Stimulated activated naive CD8-positive, alpha-beta T cell treated with anti-CD3 and anti-CD28 coated beads, Interleukin-15, Interleukin-2, amounts not matched to agents 100 ng/mL and 50 ng/mL, for 24 hours (primary cell): Measurements from ENCODE around the gene CCDC88B.
A peak's percentile ranks its signal among the peaks of the same experiment; 100 is the strongest.

Source experiments
- H3K27ac Mint-ChIP-seq: one replicate; pipeline ENCODE4 v1.8.0; 2021; ENCODE audit warnings: mild to moderate bottlenecking, mixed read lengths
- H3K27me3 Mint-ChIP-seq: one replicate; pipeline ENCODE4 v1.8.0; 2021; ENCODE audit warnings: mixed read lengths
- H3K36me3 Mint-ChIP-seq: one replicate; pipeline ENCODE4 v1.8.0; 2021; ENCODE audit warnings: low read depth, mixed read lengths
- H3K4me1 Mint-ChIP-seq: one replicate; pipeline ENCODE4 v1.8.0; 2021; ENCODE audit warnings: low read depth, mixed read lengths
- H3K4me3 Mint-ChIP-seq: one replicate; pipeline ENCODE4 v1.8.0; 2021; ENCODE audit warnings: mild to moderate bottlenecking, mixed read lengths
- H3K9me3 Mint-ChIP-seq: one replicate; pipeline ENCODE4 v1.8.0; 2021; ENCODE audit warnings: mixed read lengths

Gene CCDC88B

DNA sequence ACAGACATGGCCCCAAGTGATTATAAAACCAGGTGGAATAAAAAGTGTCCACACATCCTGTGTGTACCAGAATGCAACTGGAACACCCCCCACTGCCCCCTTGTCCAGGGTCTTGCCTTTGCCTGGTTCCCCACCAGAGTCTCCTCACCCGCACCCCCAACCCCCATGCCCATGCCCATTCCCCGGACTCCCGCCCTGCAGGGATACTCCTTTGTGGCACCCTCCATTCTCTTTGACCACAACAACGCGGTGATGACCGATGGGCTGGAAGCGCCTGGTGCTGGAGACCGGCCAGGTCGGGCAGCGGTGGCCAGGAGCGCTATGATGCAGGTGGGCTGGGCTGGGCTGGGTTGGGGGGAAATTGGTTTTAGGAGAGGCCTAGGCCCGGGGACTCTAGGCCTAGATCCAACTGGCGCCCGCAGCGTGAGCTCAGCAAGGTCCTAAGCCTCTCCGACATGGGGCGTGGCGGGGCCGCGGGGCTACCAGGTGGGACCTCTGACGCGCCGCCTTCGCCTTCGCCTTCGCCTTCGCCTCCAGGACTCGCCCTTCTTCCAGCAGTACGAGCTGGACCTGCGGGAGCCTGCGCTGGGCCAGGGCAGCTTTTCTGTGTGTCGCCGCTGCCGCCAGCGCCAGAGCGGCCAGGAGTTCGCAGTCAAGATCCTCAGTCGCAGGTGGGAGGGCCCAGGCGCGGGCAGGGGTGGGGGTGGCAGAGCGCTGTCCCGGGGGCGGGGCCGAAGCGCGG, 28.1 kb downstream of the CCDC88B start:
- Mint-ChIP-seq H3K27ac (no peak overlapping the region), H3K27me3 (no peaks in the 10 kb centered on the region), H3K4me1 (no peaks in the 10 kb centered on the region), H3K4me3 (no peak overlapping the region), H3K9me3 (no peaks in the 10 kb centered on the region), H3K36me3 (peaks cover 43% of the 10 kb centered on the region)

DNA sequence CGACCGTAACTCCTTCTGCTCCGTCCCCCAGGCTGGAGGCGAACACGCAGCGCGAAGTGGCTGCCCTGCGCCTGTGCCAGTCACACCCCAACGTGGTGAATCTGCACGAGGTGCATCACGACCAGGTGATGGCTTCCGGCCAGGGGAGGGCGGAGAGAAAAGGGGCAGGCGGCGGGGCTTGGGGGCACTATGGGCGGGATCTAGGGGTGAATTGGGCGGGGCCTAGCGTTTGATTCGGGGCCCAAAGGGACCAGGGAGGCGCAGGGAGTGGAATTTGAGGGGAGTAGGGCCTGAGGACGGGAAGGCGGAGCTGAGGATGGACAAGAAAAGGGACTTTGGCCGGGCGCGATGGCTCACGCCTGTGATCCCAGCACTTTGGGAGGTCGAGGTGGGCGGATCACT, 28.7 kb downstream of the CCDC88B start:
- Mint-ChIP-seq H3K4me1 (no peaks in the 10 kb centered on the region), H3K4me3 (no peak overlapping the region), H3K9me3 (no peaks in the 10 kb centered on the region), H3K36me3 (peaks cover 37% of the 10 kb centered on the region), H3K27ac (no peak overlapping the region), H3K27me3 (no peaks in the 10 kb centered on the region)

DNA sequence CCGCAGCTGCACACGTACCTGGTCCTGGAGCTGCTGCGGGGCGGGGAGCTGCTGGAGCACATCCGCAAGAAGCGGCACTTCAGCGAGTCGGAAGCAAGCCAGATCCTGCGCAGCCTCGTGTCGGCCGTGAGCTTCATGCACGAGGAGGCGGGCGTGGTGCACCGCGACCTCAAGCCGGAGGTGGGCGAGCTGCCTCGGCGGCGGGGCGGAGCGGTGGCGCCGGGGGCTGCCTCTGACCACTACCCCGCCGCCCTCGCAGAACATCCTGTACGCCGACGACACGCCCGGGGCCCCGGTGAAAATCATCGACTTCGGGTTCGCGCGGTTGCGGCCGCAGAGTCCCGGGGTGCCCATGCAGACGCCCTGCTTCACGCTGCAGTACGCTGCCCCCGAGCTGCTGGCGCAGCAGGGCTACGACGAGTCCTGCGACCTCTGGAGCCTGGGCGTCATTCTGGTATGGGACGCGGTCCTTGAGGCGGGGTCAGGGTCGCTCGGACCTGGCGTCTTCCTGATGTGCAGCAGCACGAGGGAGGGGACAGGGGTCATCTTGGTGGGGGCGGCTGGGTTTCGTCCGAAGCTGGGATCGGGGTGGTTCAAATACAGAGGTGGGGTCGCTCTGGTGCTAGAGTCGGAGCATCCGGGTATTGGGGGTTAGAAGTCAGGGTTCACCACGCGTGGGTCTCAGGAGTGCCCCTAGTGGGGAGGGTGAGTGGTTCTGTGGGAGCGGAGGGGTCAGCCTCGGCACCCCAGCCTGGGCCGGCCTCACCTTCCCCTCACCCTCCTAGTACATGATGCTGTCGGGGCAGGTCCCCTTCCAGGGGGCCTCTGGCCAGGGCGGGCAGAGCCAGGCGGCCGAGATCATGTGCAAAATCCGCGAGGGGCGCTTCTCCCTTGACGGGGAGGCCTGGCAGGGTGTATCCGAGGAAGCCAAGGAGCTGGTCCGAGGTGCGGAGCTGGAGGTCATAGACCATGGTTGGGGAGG, 29.7 kb downstream of the CCDC88B start:
- no peaks in the 10 kb centered on the region for H3K9me3 Mint-ChIP-seq
- no peak overlapping the region for H3K4me3 Mint-ChIP-seq
- H3K27ac Mint-ChIP-seq: no peak overlapping the region
- peaks cover 31% of the 10 kb centered on the region for H3K36me3 Mint-ChIP-seq
- H3K27me3 Mint-ChIP-seq: no peaks in the 10 kb centered on the region
- no peaks in the 10 kb centered on the region for H3K4me1 Mint-ChIP-seq

DNA sequence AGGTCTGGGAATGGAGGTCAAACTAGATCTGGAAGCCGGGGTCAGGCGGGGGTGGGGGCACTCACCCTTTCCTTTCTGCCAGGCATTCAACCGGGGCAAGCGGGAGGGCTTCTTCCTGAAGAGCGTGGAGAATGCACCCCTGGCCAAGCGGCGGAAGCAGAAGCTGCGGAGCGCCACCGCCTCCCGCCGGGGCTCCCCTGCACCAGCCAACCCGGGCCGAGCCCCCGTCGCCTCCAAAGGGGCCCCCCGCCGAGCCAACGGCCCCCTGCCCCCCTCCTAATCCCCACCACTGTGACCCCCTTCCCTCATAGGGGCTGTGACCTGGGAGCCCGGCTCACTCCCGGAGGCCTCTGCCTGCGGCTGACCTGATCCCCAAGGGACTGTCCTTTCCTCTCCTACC, 31.2 kb downstream of the CCDC88B start:
- Mint-ChIP-seq H3K27me3 (no peaks in the 10 kb centered on the region), H3K4me3 (no peak overlapping the region), H3K27ac (no peak overlapping the region), H3K36me3 (peaks cover 23% of the 10 kb centered on the region), H3K9me3 (no peaks in the 10 kb centered on the region), H3K4me1 (no peaks in the 10 kb centered on the region)

DNA sequence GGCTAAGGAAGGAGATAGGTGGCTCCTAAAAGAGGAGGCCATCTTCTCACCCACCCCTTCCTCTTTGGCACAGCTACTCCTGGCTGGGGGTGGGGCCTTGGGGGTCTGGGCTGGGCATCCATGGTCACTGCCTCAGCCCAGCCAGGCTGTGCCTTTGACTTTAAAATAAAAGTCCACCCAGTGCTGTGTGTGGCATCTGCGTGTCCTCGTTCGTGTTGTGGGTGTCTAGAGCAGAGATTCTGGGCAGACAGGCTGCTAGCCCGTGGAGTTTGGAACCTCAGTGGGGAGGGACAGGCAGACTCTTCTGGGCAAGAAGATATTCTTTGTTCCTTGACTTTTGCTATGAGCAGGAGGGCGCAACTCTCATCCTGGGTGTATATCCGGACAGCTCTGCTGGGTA, 32.0 kb downstream of the CCDC88B start:
- Mint-ChIP-seq H3K4me1 (no peaks in the 10 kb centered on the region), H3K27me3 (no peaks in the 10 kb centered on the region), H3K9me3 (no peaks in the 10 kb centered on the region), H3K27ac (no peak overlapping the region), H3K36me3 (peaks cover 16% of the 10 kb centered on the region), H3K4me3 (no peak overlapping the region)

DNA sequence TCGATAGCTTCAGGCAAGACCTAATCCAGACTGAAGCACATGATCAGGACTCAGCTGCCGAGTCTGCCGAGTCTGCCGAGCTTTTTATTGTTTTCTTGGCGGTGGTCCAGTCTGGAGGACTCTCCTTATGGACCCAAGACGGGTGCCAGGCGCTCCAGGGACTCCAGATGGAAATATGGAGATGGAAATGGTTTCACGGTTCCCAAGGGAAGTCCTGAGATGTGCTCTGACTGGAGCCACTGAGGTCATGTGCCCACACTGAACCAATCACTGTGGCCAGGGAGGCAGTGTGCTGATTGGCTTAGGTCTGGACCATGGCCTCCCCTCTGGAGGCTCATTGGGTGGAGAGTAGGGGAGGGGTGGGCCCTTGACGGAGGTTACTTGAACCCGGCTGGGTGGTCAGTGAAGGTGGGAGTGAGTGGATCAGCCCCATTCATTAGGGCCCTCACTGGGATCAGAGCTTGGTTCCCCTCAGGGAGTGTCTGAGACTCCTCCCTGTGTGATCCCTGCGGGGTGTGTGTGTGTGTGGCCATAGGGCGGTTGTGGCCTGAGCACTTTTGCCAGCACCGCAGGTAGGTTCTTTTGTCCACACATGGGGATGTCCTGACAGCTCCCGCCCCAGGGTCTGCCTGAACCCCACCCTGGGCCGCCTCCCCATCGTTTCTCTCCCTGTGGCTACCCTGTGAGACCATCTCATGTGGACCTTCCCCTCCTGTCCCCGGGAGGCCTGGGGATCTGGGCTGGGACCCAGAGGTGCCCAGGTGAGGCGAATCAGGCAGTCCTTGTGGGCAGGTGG, 33.0 kb downstream of the CCDC88B start:
- peaks cover 11% of the 10 kb centered on the region for H3K36me3 Mint-ChIP-seq
- no peaks in the 10 kb centered on the region for H3K27me3 Mint-ChIP-seq
- no peak overlapping the region for H3K4me3 Mint-ChIP-seq
- H3K9me3 Mint-ChIP-seq: no peaks in the 10 kb centered on the region
- H3K4me1 Mint-ChIP-seq: no peaks in the 10 kb centered on the region
- H3K27ac Mint-ChIP-seq: no peak overlapping the region

DNA sequence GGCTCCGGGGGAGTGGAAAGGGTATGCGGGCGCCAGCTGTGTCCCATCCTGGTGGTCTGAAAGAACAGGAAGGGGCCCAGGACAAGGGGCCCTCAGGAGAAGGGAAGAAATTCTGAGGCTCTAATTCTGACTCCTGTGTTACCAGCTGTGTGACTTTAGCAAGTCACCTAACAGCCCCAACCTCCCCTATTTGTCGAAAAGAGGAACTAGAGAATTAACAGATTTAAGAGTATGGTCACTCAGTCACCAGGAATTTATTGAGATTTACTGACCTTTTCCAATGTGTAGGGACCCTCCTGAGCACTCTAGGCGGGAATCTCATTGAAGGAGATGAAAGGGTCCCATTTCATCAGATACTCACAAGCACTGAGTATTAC, 33.6 kb downstream of the CCDC88B start:
- no peak overlapping the region for H3K4me3 Mint-ChIP-seq
- no peaks in the 10 kb centered on the region for H3K9me3 Mint-ChIP-seq
- no peaks in the 10 kb centered on the region for H3K4me1 Mint-ChIP-seq
- H3K27me3 Mint-ChIP-seq: no peaks in the 10 kb centered on the region
- H3K27ac Mint-ChIP-seq: no peak overlapping the region
- H3K36me3 Mint-ChIP-seq: peaks cover 11% of the 10 kb centered on the region

DNA sequence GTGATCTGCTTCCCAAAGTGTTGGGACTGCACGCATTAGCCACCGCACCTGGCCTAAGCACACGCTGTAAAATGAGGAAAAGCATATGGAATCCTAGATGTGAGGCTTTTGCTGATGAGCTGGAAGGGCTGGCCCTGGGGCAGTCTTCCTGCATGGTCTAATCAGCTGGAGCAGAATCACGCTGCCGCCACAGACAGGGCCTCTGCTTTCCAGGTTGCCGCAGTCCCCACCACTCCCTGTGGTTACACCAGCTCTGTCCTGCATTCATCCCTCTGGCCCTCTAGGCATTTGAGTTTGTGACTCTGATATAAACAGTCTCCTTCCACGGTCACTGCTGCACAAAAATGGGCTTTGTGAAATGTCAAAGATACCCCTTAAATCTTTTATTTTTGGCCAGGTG, 36.1 kb downstream of the CCDC88B start:
- Mint-ChIP-seq H3K4me3 (no peak overlapping the region), H3K27me3 (no peaks in the 10 kb centered on the region)

DNA sequence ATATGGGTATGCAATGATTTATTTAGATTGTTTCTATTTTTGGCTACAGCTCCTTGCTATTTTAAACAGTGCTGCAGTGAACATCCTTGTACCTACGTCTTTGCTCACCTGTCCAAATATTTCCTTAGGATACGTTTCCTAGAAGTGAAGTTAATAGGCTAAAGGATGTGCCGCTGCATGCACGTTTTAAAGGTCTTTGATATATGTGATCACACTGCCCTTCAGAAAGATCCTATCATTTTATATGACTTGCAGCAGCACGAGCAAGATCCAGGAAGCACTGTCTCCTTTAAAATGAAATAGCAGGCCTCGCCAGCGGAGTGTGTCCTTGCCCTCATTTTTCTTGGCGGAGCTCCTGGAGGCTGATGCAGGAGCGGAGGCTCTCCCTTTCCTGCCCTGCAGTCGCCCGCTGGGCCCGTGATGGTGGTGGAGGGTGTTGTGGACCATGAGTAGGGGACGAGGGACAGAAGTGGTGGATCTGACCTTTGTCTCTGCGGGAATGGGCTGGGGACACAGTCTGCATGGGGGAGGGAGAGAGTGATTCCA, 38.4 kb downstream of the CCDC88B start:
- no peaks in the 10 kb centered on the region for H3K27me3 Mint-ChIP-seq
- no peaks in the 10 kb centered on the region for H3K9me3 Mint-ChIP-seq
- H3K4me1 Mint-ChIP-seq: peaks cover 8% of the 10 kb centered on the region
- no peak overlapping the region for H3K27ac Mint-ChIP-seq
- H3K36me3 Mint-ChIP-seq: no peaks in the 10 kb centered on the region
- H3K4me3 Mint-ChIP-seq: no peak overlapping the region

More for the DNA sequence above, 36.1 kb downstream of the CCDC88B start:
- H3K4me1 Mint-ChIP-seq: no peaks in the 10 kb centered on the region
- H3K9me3 Mint-ChIP-seq: no peaks in the 10 kb centered on the region
- H3K27ac Mint-ChIP-seq: no peak overlapping the region
- H3K36me3 Mint-ChIP-seq: no peaks in the 10 kb centered on the region

DNA sequence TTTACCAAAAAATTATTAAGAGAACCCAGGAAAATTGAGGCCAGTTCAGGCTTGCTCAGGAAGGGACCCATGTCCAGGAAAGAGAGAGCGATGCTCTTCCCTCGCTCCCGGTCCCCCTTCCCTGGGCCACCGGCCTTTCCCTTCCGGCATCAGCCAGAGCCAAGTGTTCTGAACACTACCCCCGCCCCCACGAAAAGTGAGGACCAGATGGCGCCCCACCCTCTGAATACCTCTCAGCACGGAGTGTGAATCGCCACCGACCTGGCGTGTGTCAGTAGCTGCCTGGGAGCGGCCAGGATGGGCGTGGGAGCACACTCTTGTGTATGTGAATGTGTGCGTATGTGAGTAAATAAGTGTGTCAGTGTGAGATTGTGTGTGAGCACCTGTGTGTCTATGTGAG, 39.2 kb downstream of the CCDC88B start:
- Mint-ChIP-seq H3K27ac (no peak overlapping the region), H3K4me3 (no peak overlapping the region), H3K36me3 (no peaks in the 10 kb centered on the region), H3K27me3 (no peaks in the 10 kb centered on the region), H3K4me1 (peaks cover 8% of the 10 kb centered on the region), H3K9me3 (no peaks in the 10 kb centered on the region)

DNA sequence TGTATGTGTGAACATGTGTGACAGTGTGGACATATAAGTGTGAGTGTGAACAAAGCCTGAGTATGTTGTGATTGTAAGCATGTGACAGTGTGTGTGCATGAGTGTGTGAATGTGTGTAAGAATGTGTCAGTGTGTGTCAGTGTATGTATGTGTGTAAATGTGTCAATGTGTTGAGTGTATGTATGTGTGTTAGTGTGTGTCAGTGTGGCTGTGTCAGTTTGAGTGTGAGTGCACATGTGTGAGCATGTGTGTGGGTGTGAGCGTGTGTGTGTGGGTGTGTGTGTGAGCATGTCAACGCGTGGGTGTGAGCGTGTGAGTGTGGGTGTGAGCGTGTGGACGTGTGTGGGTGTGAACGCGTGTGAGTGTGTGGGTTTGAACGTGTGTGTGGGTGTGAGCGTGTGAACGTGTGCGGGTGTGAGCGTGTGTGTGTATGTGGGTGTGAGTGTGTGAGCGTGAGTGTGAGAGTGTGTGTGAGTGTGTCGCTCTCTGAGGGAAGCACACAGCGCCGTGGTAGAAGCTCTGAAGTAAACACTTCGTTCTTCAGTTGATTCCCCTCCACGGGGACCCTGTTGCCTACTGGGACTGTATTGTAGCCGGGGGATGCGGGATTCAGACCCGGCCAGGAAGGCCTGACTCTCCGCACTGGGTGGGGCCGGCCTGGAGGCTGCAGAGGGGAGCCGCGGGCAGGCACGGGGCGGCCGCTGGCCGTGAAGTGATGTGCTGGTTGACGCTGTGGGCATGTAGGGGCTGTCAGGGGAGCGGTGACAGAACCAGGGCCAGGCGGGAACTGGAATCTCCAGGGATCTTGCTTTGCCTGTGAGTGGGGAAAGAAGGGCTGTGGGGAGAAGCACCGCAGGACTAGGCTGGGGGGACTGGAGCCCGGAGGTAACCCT, 40.1 kb downstream of the CCDC88B start:
- Mint-ChIP-seq H3K4me1 (peaks cover 8% of the 10 kb centered on the region), H3K9me3 (no peaks in the 10 kb centered on the region), H3K27me3 (no peaks in the 10 kb centered on the region), H3K4me3 (no peak overlapping the region), H3K27ac (no peak overlapping the region), H3K36me3 (no peaks in the 10 kb centered on the region)

DNA sequence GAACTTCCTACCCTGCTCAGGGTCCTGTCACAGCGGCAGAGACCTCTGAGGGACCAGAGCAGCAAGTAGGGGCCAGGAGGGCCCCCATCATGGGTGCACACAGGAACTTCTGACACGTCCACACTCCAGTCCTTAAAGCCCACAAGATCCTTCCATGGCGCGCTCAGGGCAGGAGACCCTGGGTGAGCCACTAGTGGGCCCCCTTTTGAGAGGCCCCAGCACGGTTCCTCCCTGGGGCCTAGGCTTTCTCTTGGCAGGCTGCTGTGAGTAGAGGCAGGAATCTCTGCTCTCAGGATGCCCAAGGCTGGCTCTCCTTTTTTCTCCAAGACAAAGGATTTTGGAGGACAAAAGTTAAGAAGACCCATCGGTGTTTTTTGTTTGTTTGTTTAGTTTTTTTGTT, 41.3 kb downstream of the CCDC88B start:
- H3K9me3 Mint-ChIP-seq: no peaks in the 10 kb centered on the region
- no peak overlapping the region for H3K27ac Mint-ChIP-seq
- H3K4me1 Mint-ChIP-seq: peaks cover 11% of the 10 kb centered on the region
- no peaks in the 10 kb centered on the region for H3K36me3 Mint-ChIP-seq
- H3K4me3 Mint-ChIP-seq: no peak overlapping the region
- H3K27me3 Mint-ChIP-seq: no peaks in the 10 kb centered on the region

DNA sequence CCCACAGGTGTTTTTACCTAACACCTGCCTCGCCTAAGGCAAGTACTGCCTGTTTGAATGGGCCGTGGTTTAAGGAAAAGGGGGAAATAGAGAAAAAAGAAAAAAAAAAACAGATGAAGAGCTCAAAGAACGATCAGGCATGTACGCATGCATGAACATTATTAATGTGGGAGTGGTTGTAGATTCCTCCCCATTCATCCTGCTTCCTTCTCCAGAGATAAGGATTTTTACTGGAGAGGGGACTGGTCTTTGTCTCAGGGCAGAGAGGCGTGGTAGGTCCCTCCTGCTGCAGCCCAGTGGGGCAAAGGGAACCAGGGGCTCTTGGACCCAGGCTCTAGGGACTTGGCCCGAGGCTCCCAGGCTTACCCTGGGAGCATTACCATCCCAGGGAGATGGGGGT, 42.0 kb downstream of the CCDC88B start:
- Mint-ChIP-seq H3K4me1 (peaks cover 17% of the 10 kb centered on the region), H3K4me3 (no peak overlapping the region), H3K9me3 (no peaks in the 10 kb centered on the region), H3K27ac (no peak overlapping the region), H3K27me3 (no peaks in the 10 kb centered on the region), H3K36me3 (no peaks in the 10 kb centered on the region)

DNA sequence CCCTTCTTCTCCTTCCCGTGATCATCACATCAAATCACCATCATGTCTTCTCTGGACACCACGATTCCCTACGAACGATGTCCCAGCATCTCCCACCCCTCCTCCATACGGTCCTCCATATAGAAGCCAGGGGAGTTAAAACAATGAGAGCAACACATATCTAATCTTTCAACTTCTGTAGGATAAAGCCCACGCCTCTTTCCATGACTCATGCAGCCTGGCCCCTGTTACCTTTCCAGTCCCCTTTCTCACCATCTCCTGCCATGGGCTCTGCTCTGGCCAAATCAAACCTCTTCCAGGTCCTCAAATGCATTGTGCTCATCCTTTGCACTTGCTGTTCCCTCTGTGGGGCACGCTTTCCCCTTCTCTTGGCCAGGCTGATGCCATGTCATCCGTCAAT, 42.6 kb downstream of the CCDC88B start:
- Mint-ChIP-seq H3K4me3 (no peak overlapping the region), H3K9me3 (no peaks in the 10 kb centered on the region), H3K27me3 (no peaks in the 10 kb centered on the region), H3K27ac (peak overlapping the region; percentile 14), H3K4me1 (peaks cover 19% of the 10 kb centered on the region), H3K36me3 (no peaks in the 10 kb centered on the region)
